ENCODE data around the gene ZBTB7C. TPM values are rescaled to one million over a fixed set of nuclear protein-coding genes. Genes with fewer than 3 reads are reported as not detected.
A peak's percentile ranks its signal among the peaks of the same experiment; 100 is the strongest.

Gene ZBTB7C
- total RNA-seq, 1 donor from 2014 or later: under 0.01 TPM

DNA sequence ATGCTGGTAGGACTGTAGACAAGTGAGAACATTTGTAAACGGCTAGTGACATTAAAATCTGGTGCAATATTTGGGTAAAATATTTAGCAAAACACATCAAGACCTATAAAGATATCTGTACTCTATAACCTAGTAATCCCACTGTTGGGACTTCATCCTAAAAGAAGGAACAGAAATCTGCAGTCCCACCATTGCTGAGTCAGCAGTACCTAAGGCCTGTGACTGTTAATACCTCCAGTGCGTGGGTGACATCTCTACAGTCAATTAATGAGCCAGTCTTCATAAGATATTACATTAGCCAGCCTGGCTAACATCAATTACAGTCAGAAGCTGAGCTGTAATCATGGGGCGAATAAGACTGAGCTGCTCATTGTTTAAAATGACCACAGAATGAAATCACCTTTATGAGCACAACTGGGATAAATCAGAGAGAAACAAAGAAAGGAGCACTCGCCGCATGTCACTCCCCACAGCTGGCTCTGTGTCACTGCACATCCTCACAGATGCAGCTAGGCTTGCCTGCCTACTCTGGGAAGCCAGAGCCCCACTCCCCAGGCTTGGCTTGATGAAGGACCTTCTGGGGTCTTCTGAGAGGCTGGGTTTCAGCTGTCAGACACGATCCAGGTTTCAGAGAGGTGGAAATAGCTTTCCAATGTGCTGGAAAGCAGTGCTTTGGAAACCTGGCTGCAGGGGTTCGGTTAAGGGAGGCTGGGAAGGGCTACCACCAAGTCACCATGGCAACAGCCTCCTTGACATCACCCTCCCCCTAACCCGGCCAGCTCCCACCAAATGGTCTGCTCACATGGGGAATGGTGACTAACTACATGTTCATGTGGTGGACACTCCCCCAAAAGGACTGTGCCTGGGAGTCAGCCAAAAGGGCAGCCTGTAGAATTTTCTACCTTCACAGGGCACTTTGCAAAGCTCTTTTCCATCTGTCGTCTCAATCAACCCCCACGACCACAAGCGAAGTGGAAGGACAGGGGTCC, 145.0 kb downstream of the ZBTB7C start:
- no peak for DNase-seq (ENCODE audit: low read depth in 2 of 2)

DNA sequence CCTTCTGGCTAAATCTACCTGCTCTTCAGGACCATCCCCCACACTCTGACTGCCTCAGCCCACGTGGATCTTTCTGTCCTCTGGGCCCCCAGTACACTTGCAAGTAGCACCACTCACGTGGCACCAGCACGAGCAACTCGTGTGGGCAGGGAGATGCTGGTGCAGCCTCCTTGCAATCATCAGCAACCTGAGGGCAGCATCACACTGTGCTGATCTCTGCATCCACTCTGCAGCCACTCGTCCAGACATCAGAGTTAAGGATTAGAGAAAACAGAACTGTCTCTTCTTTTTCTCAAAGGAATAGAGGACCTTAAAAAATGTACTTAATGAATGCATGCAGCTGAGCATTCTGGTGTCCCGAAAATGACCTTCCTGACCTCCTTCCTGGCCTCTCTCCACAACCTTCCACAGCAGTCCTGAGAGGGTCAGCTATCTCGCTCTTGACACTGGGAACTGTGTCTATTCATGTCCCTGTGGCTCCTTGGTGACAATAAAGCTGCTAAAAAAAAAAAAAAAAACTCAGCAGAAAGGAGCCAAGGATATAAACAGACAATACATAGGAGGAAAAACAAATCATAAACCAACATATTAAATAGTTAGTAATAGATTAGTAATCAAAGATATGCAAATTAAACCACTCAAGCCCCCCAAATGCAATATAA, 145.9 kb downstream of the ZBTB7C start:
- no peak for DNase-seq (ENCODE audit: low read depth in 2 of 2)

DNA sequence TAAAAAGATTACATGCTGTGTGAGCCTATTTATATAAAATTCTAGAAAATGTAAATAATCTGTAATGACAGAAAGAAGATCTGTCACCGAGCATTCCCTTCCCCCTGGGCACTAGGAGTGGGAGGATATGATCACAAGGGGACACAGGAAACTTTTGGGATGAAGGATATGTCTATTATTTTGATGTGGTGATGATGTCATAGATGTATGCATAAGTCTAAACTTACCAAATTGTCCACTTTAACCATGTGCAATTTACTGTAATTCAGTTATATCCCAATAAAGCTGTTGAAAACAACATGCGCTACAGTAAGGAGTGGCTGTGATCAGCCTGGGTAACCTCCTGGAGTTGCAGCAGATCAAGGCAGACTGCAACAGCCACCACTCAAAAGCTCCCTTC, 148.9 kb downstream of the ZBTB7C start:
- DNase-seq (ENCODE audit: low read depth in 2 of 2): no peak

DNA sequence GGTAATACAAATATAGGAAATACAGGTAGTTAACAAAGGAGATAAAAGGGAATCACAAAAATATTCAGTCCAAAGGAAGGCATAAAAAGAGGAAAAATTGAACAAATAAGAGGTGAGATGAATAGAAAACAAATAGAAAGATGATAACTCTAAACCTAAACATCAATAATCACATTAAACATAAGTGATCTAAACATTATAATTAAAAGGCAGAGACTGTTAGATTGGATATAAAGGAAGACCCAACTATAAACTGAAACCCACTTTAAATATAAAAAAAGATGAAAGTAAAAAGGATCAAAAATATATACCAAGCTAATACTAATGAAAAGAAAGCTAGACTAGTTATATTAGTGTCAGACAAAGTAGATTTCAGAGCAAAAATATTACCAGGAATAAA, 152.3 kb downstream of the ZBTB7C start:
- no peak for DNase-seq (ENCODE audit: low read depth in 2 of 2)

DNA sequence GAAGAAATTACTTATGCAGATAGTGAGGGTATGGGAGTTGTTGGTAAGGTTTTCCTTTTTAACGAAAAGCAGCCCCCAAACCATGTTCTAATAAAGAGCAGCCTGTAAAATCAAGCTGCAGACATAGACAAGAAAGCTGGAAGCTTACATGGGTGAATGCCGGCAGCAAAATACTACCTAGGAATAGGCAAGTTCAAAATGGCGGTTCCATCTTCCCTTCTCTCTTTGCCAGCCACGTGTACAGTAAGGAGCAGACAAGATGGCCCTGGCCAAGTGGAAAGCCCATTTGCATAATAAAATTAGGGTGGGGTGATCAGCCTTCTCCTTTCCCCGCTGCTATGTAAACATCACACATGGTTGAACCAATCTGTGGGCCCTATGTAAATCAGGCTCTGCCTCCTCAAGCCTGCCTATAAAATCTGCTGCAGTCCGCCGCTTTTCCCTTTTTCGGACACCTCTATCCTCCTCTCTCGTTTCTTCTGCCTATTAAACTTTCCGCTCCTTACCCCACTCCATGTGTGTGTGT, 155.0 kb downstream of the ZBTB7C start:
- DNase-seq (ENCODE audit: low read depth in 2 of 2): no peak

DNA sequence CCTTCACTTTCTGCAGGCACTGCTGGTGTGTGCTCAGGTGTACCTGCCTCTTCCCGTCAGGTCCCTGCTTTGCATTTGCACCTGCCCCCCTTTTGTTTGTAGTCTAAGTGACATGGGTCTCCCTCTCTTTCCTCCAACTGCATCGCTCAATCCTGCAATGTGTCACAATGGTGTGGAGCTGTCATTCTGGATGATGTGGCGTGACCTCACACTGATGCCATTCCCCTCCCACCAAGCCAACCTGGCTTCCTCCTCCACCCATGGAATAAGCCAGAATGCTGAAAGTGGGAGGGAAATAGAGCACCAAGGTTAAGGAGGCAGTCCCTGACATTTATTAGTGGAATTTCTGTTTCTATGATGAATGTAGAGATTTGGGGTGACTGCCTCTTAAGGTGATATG, 156.7 kb downstream of the ZBTB7C start:
- DNase-seq (ENCODE audit: low read depth in 2 of 2): no peak

DNA sequence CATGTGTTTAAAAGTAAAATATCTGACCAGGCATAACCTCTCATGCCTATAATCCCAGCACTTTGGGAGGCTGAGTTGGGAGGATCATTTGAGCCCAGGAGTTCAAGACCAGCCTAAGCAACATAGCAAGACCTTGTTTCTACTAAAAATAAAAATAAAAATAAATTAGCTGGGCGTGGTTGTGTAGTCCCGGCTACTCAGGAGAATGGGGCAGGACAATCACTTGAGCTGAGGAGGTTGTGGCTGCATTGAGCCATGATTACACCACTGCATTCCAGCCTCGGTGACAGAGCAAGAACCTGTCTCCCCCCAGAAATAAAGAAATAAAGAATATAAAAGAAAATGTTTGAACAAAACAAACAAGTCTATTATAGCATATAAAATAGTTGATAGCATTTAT, 158.3 kb downstream of the ZBTB7C start:
- DNase-seq (ENCODE audit: low read depth in 2 of 2): no peak

DNA sequence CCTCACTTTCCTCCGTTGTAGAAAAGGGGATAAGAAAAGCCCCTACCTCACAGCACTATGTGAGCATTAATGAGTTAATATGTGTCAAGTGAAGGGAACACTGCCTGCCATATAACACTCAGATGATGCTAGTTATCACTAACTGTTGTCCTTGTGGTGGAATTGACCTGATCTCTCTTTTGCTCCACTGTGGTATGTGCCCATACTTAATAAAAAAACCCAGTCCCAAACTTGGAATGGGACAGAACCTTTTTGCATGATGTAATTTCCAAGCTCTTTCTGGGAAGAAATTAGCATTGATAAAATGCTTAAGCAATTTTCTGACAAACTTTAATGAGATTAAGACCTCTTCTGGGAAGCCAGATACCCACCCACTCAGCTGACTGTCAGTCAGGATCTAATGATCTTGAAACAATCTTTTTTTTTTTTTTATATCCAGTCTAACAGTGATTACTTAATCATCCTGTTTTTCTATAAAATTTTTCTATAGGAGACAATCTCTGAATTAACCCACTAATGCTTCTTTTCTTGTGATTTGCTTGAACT, 158.7 kb downstream of the ZBTB7C start:
- DNase-seq (ENCODE audit: low read depth in 2 of 2): no peak

DNA sequence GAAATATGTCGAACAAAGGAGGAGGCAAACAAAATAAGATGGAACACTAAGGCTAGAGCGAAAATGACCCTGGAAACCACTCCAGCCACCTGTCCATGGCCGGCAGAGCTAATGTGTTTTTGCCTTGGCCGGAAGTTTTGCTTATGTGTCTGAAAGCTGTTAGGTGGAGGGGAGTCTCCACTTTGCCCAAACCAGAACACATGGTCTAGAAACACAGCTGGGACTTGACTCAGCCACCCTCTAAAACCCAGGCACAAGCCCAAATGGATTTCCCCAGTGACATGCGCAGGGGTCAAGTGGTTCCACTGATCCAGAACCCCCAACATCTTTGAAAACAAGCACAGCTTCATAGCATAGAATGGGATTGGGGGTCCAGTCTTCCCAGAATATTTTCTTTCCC, 159.3 kb downstream of the ZBTB7C start:
- no peak for DNase-seq (ENCODE audit: low read depth in 2 of 2)

DNA sequence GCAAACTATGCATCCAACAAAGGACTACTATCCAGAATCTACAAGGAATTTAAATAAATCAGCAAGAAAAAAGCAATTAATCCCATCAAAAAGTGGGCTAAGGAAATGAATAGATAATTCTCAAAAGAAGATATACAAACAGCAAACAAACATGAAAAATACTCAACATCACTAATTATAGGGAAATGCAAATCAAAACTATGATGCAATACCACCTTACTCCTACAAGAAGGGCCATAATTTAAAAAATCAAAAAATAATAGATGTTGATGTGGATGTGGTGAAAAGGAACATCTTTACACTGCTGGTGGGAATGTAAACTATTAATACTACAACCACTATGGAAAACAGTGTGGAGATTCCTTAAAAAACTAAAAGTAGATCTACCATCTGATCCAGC, 164.7 kb downstream of the ZBTB7C start:
- DNase-seq (ENCODE audit: low read depth in 2 of 2): no peak

DNA sequence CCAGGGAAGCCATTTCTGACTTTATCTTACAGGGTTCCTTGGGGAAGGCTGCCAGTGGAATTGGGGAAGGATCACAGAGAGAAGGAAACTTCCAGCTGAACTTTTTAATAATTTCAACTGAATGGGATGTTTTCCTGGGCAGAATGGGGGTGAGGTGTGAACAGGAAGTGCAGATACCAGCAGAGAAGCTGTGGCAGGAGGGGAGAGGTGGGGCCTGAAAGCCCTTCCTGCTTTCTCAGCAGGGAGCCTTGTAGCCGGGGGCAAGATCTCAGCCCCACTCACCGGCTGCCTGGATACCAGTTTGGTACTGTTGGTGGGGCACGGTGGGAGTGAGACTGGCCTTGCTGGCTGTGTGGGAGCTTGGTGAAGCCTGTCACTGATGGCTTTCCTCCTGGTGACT, 170.5 kb downstream of the ZBTB7C start:
- DNase-seq (ENCODE audit: low read depth in 2 of 2): no peak

DNA sequence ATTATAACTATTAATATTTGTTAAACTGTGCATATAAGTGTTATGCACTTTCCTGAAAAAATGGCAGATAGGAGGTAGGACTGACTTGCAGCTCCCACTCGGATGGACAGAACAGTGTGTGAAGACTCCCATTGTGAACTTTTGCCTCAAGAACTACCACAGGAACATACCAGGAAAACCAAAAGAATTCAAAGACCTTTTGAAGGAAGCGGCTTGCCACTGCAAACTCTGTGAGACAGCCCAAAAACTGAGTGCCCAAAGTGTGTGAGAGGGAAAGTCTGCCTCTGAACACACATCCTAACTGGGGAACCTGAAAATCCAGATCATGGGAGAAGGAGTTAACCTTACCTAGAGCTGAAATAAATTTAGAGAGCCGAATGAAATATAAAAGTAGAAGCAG, 171.0 kb downstream of the ZBTB7C start:
- DNase-seq (ENCODE audit: low read depth in 2 of 2): no peak

DNA sequence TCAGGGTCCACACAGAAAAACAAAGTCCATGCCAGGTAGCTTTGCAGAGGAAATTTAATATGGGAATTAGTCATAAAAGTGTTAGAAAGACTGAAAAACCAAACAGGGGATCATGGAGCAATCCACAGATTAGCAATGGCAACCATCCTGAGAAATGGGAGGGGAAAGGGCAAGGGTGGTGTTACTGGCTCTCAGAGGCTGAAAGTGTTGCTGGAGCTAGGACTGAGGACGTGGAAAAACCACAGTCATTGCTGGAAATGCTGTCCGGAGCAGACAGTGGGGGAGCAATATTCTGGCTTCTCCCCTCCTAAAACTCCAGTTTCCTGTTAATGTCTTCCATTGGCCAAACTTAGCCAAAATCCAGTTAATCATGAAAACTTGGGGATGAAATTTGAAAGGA, 172.4 kb downstream of the ZBTB7C start:
- DNase-seq (ENCODE audit: low read depth in 2 of 2): no peak

DNA sequence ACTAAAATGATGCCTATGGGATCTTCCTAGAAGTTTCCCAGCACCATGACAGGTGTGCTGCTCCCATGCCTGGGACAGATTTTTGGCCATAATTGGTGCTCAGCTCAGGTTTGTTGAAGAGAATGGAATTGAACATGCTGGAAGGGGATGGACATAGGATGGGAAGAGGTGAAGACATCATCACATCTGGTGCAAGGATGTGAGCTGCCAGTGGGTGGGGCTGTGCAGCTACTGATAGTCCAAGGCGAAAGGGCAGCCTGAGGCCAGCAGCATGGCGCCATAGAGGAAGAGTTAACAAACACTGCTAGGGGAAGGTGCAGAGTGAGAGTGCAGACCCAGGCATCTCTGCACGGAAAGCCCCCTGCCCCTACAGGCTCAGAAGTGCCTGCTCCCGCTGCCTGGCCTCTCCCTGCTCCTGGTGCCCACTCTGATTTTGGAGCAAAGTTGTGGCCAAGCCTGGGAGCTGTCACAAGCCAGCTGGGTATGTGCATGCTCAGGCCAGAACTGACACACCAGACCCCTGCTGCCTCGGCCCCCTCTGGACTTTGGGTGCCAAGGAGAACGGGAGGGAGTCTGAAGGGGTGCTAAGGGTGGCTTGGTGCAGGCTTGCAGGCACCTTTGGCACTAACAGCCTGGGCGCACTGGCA, 178.6 kb downstream of the ZBTB7C start:
- DNase-seq (ENCODE audit: low read depth in 2 of 2): peak; percentile 44 to 73

DNA sequence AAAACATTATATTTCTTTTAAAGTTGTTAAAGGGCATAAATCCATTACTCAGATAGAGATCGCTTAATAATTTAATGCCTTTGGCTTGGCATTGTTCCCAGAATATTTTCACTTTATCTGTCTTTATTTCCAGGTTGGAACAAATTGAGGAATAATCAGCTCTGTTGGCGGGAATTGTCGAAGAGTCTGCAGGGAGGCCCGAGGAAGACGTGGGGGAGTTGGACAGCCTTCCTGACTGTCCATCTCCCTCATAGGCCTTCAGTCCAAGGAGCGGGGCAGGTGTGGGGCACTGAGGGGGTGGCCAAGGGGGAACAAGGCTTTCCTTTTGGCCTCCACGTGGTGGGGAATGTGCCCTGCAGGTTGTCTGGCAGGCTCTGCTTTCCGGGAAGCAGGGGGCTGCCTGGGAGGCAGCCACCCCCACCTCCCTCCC, 179.6 kb downstream of the ZBTB7C start:
- DNase-seq (ENCODE audit: low read depth in 2 of 2): peak in 1 of 2 donors; percentile 23

DNA sequence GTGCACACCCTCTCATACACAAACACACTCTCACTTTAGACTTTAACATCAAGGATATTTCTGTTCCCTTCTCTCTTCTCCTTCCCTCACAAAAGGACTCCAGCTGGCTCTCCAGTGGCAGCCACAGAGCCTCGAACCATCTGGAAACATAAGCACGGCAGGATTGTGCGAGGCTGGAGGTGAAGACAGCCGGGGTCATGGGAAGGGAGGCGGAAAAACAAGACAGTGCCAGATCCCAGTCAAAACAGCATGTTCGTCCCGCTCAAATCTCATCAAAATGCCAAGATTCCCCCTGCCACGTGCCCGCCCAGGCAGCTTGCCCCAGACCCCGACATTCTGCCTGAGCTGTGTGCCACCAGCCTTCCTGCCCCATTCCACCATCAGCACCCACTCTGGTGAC, 180.3 kb downstream of the ZBTB7C start:
- DNase-seq (ENCODE audit: low read depth in 2 of 2): no peak

DNA sequence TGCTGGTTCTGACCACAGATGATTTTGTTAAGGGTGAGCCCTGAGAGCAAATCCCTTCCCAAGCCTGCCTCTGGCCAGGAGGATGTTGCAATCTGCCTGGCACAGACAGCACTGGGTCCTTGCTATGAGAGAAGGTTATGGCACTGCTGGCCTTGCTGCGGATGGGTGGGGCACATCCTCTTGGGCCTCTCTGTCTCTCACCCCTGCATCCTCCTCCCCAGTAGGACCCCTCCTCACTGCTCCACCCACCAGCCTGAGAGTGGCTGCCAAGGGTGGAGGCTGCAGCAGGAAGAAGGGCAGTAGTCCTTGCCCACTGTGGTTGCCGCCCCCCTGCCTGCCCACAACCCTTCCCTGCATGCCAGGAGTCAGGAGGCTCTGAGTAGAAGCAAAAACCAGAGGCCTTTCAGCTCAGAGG, 180.9 kb downstream of the ZBTB7C start:
- DNase-seq (ENCODE audit: low read depth in 2 of 2): no peak

DNA sequence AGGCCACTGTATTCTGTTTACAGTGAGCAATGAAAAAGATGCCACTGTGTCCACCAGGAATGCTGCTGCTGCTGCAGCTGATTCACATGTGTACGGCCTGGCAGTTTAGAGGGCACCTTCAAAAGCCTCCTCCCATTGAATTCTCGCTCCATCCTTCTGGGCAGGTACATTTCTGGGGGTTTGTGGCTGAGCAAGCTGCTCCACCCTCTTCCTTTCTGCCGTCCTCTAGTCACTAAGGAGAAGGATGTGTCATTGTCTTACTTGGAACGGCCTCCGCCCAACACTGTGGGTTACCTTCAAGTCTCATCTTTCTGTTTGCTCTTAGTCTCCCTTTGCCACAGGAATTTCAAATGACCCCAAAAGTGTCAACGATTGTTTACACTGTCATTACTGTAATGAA, 182.0 kb downstream of the ZBTB7C start:
- no peak for DNase-seq (ENCODE audit: low read depth in 2 of 2)

DNA sequence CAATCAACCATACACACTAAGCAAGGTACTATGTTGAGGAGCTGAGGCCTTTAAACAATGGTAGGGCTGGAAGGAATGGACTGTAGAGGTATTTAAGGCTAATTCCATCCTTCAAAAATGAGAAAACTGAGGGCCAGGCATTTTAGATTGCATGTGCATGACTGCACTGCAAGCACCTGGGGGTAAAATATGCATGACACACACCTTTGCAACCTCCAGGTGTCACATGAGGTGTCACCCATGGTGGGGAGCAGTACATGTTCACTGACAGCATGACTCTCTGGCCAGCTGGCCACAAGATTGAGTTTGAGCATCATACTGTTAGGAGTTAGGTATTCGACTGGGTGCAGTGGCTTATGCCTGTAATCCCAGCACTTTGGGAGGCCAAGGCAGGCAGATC, 182.8 kb downstream of the ZBTB7C start:
- DNase-seq (ENCODE audit: low read depth in 2 of 2): no peak

DNA sequence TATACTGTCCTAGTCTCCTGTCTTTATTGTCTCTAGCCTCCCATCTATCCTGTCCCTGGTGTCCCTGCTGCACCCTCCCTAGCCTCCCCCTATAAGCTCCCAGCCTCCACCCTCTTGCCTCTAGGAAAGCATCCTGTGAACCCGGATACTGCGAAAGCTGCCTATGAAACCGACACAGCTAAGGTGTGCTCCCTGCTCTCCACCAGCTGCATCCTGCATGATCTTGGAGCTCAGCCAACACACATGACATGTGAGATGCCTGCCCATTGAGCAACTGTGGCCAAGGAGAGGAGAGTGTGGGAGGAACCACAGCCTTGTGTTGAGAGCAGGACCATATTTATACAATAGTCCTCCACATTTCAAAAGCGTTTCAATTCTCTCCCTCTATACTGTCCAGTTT, 187.1 kb downstream of the ZBTB7C start:
- DNase-seq (ENCODE audit: low read depth in 2 of 2): peak; percentile 35 to 78

DNA sequence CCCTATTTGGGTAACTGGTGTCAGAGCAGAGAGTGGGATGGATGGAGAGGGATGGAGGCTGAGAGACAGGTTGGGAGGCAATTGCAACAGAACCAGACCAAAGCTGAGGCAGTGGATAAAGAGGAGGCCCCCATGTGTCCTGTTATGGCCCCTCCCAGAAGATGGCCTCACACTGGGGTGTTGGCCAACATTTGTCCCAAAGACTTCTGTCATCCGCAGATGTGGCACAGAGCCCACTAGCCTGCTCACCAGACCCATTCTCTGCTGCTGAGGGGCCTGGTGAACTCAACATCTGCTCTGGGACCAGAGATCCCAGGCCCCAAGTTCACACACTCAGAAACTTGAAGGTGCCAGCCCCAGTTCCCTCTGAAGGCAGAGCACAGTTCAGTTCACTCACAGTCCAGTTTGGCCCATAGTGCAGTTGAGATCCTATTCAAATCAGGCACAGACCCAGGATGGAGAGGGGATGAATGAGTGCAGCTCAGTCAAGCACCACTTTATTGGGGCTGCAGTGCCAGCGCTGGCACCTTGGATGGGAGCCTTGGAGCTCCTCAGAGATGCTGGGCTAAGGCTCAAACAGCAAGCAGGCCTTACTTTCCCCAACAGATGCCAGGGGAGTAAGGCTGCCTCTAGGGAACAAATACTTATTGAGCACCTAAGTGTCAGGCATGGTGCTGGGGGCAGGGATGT, 189.2 kb downstream of the ZBTB7C start:
- DNase-seq (ENCODE audit: low read depth in 2 of 2): no peak

All from lung microvascular endothelial cell (primary cell).